B cell (primary cell): ENCODE measurements around the gene SKIC2.

ENCODE experiments used
- EZH2 ChIP-seq: IDR thresholded peaks from 2 replicates; pipeline ENCODE4 v1.6.1; 2012; ENCODE audit warnings: borderline replicate concordance, low read depth, mild to moderate bottlenecking, moderate library complexity, low read length; ENCODE audit not compliant: insufficient read depth, poor library complexity, severe bottlenecking
- TF ChIP-seq, protein P1 (sequence below): fragments of 200-600 bp; IDR thresholded peaks from one replicate; pipeline ENCODE4 v1.8.0; 2022; ENCODE audit warnings: antibody characterized with exemption, mild to moderate bottlenecking

DNA sequence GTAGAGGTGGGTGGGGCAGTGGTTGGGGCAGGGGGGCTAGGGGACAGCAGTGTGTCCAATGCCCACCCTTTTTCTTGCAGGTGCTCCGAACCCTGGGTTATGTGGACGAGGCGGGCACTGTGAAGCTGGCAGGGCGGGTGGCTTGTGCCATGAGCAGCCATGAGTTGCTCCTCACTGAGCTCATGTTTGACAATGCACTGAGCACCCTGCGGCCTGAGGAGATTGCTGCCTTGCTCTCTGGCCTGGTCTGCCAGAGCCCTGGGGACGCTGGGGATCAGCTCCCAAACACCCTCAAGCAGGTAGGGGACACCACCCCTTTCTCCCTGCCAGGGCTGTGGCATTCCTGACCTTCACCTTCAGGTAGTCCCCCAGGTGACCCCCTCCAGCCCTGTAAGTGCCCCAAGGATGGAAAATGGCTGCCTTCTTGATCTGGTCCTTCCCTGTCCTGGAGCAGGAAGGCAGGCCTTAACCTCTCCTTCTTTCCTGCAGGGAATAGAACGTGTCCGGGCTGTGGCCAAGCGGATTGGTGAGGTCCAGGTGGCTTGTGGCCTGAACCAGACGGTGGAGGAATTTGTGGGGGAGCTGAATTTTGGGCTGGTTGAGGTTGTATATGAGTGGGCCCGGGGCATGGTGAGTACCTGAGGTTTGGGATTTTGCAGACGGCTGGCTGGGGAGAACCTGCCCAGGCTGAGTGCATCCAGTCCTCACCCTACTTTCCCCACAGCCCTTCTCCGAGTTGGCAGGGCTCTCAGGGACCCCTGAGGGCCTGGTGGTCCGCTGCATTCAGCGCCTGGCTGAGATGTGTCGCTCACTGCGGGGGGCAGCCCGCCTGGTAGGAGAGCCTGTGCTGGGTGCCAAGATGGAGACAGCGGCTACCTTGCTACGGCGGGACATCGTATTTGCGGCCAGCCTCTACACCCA is 10.1 kb downstream of the SKIC2 start:
- TF ChIP-seq, protein P1, sequence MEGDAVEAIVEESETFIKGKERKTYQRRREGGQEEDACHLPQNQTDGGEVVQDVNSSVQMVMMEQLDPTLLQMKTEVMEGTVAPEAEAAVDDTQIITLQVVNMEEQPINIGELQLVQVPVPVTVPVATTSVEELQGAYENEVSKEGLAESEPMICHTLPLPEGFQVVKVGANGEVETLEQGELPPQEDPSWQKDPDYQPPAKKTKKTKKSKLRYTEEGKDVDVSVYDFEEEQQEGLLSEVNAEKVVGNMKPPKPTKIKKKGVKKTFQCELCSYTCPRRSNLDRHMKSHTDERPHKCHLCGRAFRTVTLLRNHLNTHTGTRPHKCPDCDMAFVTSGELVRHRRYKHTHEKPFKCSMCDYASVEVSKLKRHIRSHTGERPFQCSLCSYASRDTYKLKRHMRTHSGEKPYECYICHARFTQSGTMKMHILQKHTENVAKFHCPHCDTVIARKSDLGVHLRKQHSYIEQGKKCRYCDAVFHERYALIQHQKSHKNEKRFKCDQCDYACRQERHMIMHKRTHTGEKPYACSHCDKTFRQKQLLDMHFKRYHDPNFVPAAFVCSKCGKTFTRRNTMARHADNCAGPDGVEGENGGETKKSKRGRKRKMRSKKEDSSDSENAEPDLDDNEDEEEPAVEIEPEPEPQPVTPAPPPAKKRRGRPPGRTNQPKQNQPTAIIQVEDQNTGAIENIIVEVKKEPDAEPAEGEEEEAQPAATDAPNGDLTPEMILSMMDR: no peak
- no peak for TF ChIP-seq EZH2
